ENCODE measurements around the gene CELSR1.

The CELSR1 gene

GRCh38 chr22:46373921-46374662 lies 163.3 kb downstream of the CELSR1 start:
- TF ChIP-seq, protein P1, sequence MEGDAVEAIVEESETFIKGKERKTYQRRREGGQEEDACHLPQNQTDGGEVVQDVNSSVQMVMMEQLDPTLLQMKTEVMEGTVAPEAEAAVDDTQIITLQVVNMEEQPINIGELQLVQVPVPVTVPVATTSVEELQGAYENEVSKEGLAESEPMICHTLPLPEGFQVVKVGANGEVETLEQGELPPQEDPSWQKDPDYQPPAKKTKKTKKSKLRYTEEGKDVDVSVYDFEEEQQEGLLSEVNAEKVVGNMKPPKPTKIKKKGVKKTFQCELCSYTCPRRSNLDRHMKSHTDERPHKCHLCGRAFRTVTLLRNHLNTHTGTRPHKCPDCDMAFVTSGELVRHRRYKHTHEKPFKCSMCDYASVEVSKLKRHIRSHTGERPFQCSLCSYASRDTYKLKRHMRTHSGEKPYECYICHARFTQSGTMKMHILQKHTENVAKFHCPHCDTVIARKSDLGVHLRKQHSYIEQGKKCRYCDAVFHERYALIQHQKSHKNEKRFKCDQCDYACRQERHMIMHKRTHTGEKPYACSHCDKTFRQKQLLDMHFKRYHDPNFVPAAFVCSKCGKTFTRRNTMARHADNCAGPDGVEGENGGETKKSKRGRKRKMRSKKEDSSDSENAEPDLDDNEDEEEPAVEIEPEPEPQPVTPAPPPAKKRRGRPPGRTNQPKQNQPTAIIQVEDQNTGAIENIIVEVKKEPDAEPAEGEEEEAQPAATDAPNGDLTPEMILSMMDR (IDR thresholded peaks at IDR 0.05), result no peak
- TF ChIP-seq ZFX (IDR thresholded peaks at IDR 0.05; ENCODE audit: borderline replicate concordance), result no peak
- peak overlapping the region; percentile 85 for H3K27ac ChIP-seq

GRCh38 chr22:46373159-46373558 lies 164.3 kb downstream of the CELSR1 start:
- no peak for TF ChIP-seq ZFX (IDR thresholded peaks at IDR 0.05; ENCODE audit: borderline replicate concordance)
- no peak overlapping the region for H3K27ac ChIP-seq

DNA sequence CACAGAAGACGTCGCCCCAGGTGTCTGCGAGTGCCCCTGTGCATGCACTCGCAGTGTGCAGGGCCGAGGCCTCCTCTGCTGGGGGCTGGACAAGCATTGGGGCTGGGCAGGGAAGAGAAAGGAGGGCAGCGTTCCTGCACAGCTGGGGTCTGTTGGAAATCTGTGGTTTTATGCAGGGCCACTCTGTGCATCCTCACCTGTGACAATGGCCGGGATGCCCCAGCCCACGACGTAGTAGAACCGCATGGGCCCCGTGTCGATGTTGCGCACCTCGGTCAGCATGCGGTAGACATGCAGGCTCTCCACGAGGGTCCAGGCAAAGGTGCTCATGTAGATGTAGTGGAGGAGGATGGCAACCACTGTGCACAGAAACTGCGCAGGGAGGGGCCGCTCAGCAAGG lies 164.7 kb downstream of the CELSR1 start:
- no peak for TF ChIP-seq ZFX (IDR thresholded peaks at IDR 0.05; ENCODE audit: borderline replicate concordance)
- TF ChIP-seq, protein P1 (IDR thresholded peaks at IDR 0.05), result no peak
- no peak overlapping the region for H3K27ac ChIP-seq

DNA sequence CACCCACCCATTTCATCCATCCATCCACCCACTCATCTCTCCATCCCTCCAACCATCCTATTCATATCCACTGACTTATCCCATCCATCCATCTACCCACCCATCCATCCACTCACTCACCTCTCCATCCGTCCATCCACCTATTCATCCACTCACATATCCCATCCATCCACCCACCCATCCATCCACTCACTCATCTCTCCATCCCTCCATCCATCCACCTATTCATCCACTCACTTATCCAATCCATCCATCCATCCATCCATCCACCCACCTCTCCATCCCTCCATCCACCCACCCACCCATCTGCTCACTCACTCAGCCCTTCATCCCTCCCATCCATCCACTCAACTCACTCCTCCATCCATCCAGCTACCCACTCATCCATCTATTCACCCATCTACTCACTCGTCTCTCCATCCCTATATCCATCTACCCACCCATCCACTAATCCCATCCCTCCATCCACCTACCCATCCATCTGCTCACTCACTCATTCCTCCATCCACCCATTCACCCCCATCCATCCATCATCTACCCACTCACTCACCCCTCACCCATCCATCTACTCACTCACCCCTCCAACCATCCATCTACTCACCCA lies 165.7 kb downstream of the CELSR1 start:
- H3K27ac ChIP-seq, result no peak overlapping the region
- no peak for TF ChIP-seq ZFX (IDR thresholded peaks at IDR 0.05; ENCODE audit: borderline replicate concordance)
- TF ChIP-seq, protein P1 (IDR thresholded peaks at IDR 0.05), result no peak

- no peak for TF ChIP-seq ZFX (IDR thresholded peaks at IDR 0.05; ENCODE audit: borderline replicate concordance)
- TF ChIP-seq, protein P1 (IDR thresholded peaks at IDR 0.05), result peak; percentile 8; the same call in 1 of the 2 replicates
These were observed 166.7 kb downstream of the CELSR1 start for GRCh38 chr22:46370584-46371291.

DNA sequence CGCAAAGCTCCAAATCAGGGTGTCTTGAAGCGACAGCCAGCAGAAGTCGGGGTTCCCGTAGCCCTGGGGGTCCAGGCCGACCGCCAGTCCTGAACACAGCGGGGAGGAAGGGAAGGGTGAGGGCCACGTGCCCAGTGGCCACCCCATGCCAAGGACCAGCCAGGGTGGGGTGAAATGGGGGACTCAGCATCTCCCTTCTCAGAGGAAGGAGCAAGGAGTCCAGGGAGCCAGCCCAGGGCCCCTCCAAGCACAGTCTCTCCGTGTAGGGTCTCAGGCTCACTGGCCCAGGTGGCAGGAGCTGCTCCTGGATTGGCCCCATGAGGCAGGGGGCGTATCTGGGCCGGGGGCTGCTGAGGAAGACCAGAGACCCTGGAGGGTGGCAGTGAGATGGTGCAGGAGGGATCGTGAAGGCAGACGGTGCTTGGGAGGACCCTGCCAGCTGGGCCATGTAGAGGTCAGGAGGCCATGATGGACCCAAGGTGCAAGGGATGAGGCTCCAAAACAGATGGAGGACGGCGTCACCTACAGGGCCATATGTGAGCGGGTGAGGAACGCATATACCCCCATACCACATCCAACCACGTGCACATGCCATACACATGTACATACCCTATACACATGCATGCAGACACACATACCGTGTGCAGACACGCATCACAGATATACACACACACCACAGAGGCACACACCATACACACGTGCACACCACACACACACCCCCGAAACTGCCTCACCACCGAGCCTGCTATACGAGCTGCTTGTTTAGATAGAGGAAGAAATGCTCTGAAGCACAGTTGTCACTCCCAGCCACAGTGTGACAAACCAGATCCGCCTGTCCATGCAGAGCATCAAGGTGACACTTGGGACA lies 167.5 kb downstream of the CELSR1 start:
- peak overlapping the region; percentile 61 for H3K27ac ChIP-seq
- TF ChIP-seq ZFX (IDR thresholded peaks at IDR 0.05; ENCODE audit: borderline replicate concordance), result no peak
- TF ChIP-seq, protein P1 (IDR thresholded peaks at IDR 0.05), result no peak

More at GRCh38 chr22:46370584-46371291, 166.7 kb downstream of the CELSR1 start:
- peak overlapping the region; percentile 61 for H3K27ac ChIP-seq

All from 22Rv1 (cell line).